OCI-LY7 (cell line): ENCODE data around the gene OXCT1. TPM values are rescaled to one million over a fixed set of nuclear protein-coding genes. Genes with fewer than 3 reads are reported as not detected.

Source experiments
- BruUV-seq: library from RNA; stranded (reverse); fragments of 400-500 nt; replicated peaks from 2 replicates; lab custom pipeline; 2021; lab: Mats Ljungman, UMichigan
- CTCF ChIA-PET: fragments of 300-600 bp; sonication (Branson Sonifier 250); formaldehyde crosslinking; loops from one replicate; lab custom pipeline; 2022; ENCODE audit warnings: antibody characterized with exemption; ENCODE audit not compliant: unreplicated experiment; lab: Charles Lee
- POLR2A ChIA-PET: fragments of 300-600 bp; sonication (Branson Sonifier 250); formaldehyde crosslinking; loops from one replicate; lab custom pipeline; 2022; ENCODE audit warnings: antibody characterized with exemption; lab: Charles Lee
- DNase-seq: peaks from one replicate; pipeline ENCODE4 v3.0.0-alpha.2; 2015; ENCODE audit warnings: low spot score
- H2AFZ ChIP-seq: fragments of 200-600 bp; sonication (generic), shearing (Covaris generic); 2 replicates; pipeline ENCODE4 v1.6.1; 2014; ENCODE audit warnings: mild to moderate bottlenecking, antibody characterized with exemption, low read length, moderate library complexity
- H3K27ac ChIP-seq: fragments of 200-600 bp; sonication (generic); 2 replicates; pipeline ENCODE4 v1.5.1; 2014; ENCODE audit warnings: mixed run types, low read depth, mild to moderate bottlenecking, moderate library complexity, low read length, inconsistent platforms; ENCODE audit not compliant: poor library complexity, severe bottlenecking
- H3K36me3 ChIP-seq: fragments of 200-600 bp; sonication (generic); 2 replicates; pipeline ENCODE4 v1.6.1; 2014; ENCODE audit warnings: mild to moderate bottlenecking, antibody characterized with exemption, low read length, moderate library complexity, mixed read lengths; ENCODE audit not compliant: insufficient read depth
- H3K4me1 ChIP-seq: fragments of 200-600 bp; sonication (generic); 2 replicates; pipeline ENCODE4 v1.5.1; 2014; ENCODE audit warnings: mild to moderate bottlenecking, low read length; ENCODE audit not compliant: insufficient read depth, poor library complexity, severe bottlenecking
- H3K4me2 ChIP-seq: fragments of 200-600 bp; sonication (generic); 2 replicates; pipeline ENCODE4 v1.6.1; 2014; ENCODE audit warnings: mild to moderate bottlenecking, low read length
- H3K4me3 ChIP-seq: fragments of 200-600 bp; sonication (generic); 2 replicates; pipeline ENCODE4 v1.5.1; 2014; ENCODE audit warnings: mild to moderate bottlenecking, low read depth, low read length; ENCODE audit not compliant: poor library complexity, severe bottlenecking
- H3K79me2 ChIP-seq: fragments of 200-600 bp; sonication (generic); 2 replicates; pipeline ENCODE4 v1.6.1; 2016; ENCODE audit warnings: low read depth, mild to moderate bottlenecking, low read length, moderate library complexity, mixed read lengths; ENCODE audit not compliant: insufficient read depth
- H3K9me2 ChIP-seq: fragments of 200-600 bp; sonication (generic); 2 replicates; pipeline ENCODE4 v1.6.1; 2016; ENCODE audit warnings: mild to moderate bottlenecking, low read length, mixed read lengths; ENCODE audit not compliant: insufficient read depth
- H3K9me3 ChIP-seq: fragments of 200-600 bp; sonication (generic); 2 replicates; pipeline ENCODE4 v1.6.1; 2014; ENCODE audit warnings: mild to moderate bottlenecking, mixed run types, low read length, mixed read lengths
- H4K20me1 ChIP-seq: fragments of 200-600 bp; sonication (generic); 2 replicates; pipeline ENCODE4 v1.6.1; 2014; ENCODE audit warnings: mild to moderate bottlenecking, antibody characterized with exemption, low read length, moderate library complexity, mixed read lengths; ENCODE audit not compliant: insufficient read depth
- CTCF ChIP-seq: fragments of 200-600 bp; sonication (generic); conservative IDR thresholded peaks from 2 replicates; pipeline ENCODE4 v1.5.1; 2014; ENCODE audit warnings: mild to moderate bottlenecking, antibody characterized with exemption, low read length, moderate library complexity, mixed read lengths
- EZH2phosphoT487 ChIP-seq: fragments of 200-600 bp; sonication (generic); IDR thresholded peaks from 2 replicates; pipeline ENCODE4 v1.6.1; 2018; ENCODE audit warnings: low read depth, borderline replicate concordance, mild to moderate bottlenecking, mixed run types, antibody characterized with exemption, low read length, moderate library complexity, mixed read lengths
- intact Hi-C: fragments of 100-400 bp; cut with micrococcal nuclease; formaldehyde crosslinking; loops from one replicate; pipeline ENCODE4 v1.10.0; 2022; ENCODE audit not compliant: unreplicated experiment
- total RNA-seq, 2 experiments: library from RNA; depleted of rRNA in 1 of 2; stranded (reverse); fragments of >200 nt in 1 of 2; shearing (Covaris generic) in 1 of 2; gene quantifications; 2 replicates each; pipeline ENCODE4 v1.2.3, GENCODE V29; 2014 to 2022

Gene OXCT1
- total RNA-seq, 2 experiments from 2014 or later: 27.0 to 43.4 TPM

GRCh38 chr5:41754857-41755256 is 115.4 kb downstream of the OXCT1 start:
- H2AFZ ChIP-seq: no peak overlapping the region
- peaks cover 22% of the 10 kb centered on the region for H3K36me3 ChIP-seq
- no peak overlapping the region for H3K4me2 ChIP-seq
- H3K9me2 ChIP-seq: no peaks in the 10 kb centered on the region
- peak; percentile 50; the same call in 1 of the 2 replicates for TF ChIP-seq CTCF
- no peak for TF ChIP-seq EZH2phosphoT487
- intact Hi-C loops: no loop called here
- no peaks in the 10 kb centered on the region for H3K9me3 ChIP-seq
- H3K4me1 ChIP-seq: no peaks in the 10 kb centered on the region
- H3K4me3 ChIP-seq: no peak overlapping the region
- no TSS peak for BruUV-seq
- H4K20me1 ChIP-seq: no peaks in the 10 kb centered on the region
- DNase-seq: peak; percentile 2
- no peaks in the 10 kb centered on the region for H3K79me2 ChIP-seq
- ChIA-PET POLR2A (interaction anchor here (0.8 to 1.4 kb wide), 5 partner anchors 12 to 71 kb away, joined by 3 to 5 read pairs (median 3); no protein-coding TSS in a partner anchor), CTCF (no interaction called here)
- no peak overlapping the region for H3K27ac ChIP-seq

- Histone ChIP-seq H3K4me3 (no peak overlapping the region), H3K9me3 (no peaks in the 10 kb centered on the region), H2AFZ (no peak overlapping the region), H3K4me2 (no peak overlapping the region), H3K79me2 (no peaks in the 10 kb centered on the region), H3K4me1 (no peaks in the 10 kb centered on the region), H4K20me1 (no peaks in the 10 kb centered on the region), H3K9me2 (no peaks in the 10 kb centered on the region), H3K36me3 (peaks cover 36% of the 10 kb centered on the region), H3K27ac (no peak overlapping the region)
- no peak for TF ChIP-seq CTCF
- no peak for TF ChIP-seq EZH2phosphoT487
- no TSS peak for BruUV-seq
- no peak for DNase-seq
- POLR2A ChIA-PET: interaction anchor here (0.8 to 1.0 kb wide), 2 partner anchors 9 to 30 kb away, joined by 3 read pairs; no protein-coding TSS in a partner anchor
- CTCF ChIA-PET: no interaction called here
- intact Hi-C loops: no loop called here
These were observed 118.4 kb downstream of the OXCT1 start for GRCh38 chr5:41751867-41752266.

- H3K36me3 ChIP-seq: peaks cover 38% of the 10 kb centered on the region
- no peaks in the 10 kb centered on the region for H3K9me3 ChIP-seq
- H2AFZ ChIP-seq: no peak overlapping the region
- H3K9me2 ChIP-seq: no peaks in the 10 kb centered on the region
- no peak for DNase-seq
- POLR2A ChIA-PET: no interaction called here
- no peak overlapping the region for H3K4me3 ChIP-seq
- CTCF ChIA-PET: no interaction called here
- no TSS peak for BruUV-seq
- no peaks in the 10 kb centered on the region for H3K79me2 ChIP-seq
- H3K4me2 ChIP-seq: no peak overlapping the region
- TF ChIP-seq EZH2phosphoT487 (no peak), CTCF (no peak)
- no peaks in the 10 kb centered on the region for H3K4me1 ChIP-seq
- H4K20me1 ChIP-seq: no peaks in the 10 kb centered on the region
- no peak overlapping the region for H3K27ac ChIP-seq
- intact Hi-C loops: no loop called here
These were observed 121.6 kb downstream of the OXCT1 start for GRCh38 chr5:41748631-41749030.
